HG03039 (cell line): ENCODE measurements around the gene ICOS.
"Not testable (repeated sequence)": the region's sequence is repeated elsewhere in the genome, so short reads cannot be mapped to it uniquely, and the experiment has no call there.

Source experiments
- ATAC-seq: cut with Tn5 transposase; IDR thresholded peaks from one replicate; pipeline ENCODE4 v1.9.1; 2021; ENCODE audit warnings: mild to moderate bottlenecking, moderate library complexity; ENCODE audit not compliant: unreplicated experiment

ICOS gene

GRCh38 chr2:203973000-203973399 is 36.4 kb downstream of the ICOS start:
- ATAC-seq = no peak

DNA sequence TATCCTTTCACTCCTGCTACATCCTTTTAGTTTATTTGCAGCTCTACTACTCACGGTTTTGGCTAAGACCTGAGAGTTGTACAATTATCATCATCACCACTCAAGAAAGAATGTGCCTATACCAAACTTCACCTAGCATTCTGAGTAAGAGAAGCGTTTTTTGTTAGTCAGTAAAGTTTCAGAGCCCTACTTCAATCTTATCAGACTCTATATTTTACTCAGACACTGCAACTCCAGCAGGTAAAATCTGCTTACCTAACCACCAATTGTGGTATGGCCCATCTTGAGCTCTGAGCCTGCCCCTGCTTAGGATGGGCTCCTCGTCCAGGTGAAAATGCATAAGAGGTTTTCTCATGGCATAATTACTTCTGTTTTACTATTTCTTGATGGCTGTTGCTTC is 37.1 kb downstream of the ICOS start:
- no peak for ATAC-seq

DNA sequence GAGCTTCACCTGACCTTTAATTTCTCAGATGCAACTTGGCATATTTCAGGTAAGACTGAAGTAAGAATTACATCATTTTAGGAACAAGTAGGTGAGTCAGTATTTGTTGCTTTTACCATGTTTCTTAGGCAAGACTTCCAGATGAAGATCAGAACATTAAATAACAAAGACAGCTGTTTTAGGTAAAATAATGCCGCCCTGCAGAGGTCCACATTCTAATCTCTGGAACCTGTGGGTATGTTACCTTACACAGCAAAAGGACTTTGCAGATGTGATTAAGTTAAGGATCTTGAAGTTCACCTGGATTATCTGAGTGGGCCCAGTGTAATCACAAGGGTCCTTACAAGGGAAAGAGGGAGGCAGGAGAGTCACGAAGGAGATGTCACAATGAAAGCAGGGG is 39.3 kb downstream of the ICOS start:
- no peak for ATAC-seq

- no peak for ATAC-seq
Measured at GRCh38 chr2:203982276-203982675, 45.7 kb downstream of the ICOS start.

- no peak for ATAC-seq
Measured at GRCh38 chr2:203983064-203983715, 46.6 kb downstream of the ICOS start.

DNA sequence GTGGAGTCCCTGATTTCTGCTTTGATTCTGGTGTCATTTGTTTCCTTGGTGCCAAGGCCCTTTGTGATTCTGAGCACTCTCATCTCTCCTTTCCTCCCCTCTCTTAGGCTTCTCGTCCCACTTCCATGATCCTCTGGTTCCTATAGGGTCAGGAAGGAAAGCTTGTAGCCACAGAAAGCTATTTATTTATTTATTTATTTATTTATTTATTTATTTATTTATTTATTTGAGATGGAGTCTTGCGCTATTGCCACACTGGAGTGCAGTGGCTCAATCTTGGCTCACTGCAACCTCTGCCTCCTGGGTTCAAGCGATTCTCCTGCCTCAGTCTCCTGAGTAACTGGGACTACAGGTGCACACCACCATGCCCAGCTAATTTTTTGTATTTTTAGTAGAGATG is 49.4 kb downstream of the ICOS start:
- not testable (repeated sequence) for ATAC-seq

- no peak for ATAC-seq
Measured at GRCh38 chr2:203987959-203988358, 51.4 kb downstream of the ICOS start.

DNA sequence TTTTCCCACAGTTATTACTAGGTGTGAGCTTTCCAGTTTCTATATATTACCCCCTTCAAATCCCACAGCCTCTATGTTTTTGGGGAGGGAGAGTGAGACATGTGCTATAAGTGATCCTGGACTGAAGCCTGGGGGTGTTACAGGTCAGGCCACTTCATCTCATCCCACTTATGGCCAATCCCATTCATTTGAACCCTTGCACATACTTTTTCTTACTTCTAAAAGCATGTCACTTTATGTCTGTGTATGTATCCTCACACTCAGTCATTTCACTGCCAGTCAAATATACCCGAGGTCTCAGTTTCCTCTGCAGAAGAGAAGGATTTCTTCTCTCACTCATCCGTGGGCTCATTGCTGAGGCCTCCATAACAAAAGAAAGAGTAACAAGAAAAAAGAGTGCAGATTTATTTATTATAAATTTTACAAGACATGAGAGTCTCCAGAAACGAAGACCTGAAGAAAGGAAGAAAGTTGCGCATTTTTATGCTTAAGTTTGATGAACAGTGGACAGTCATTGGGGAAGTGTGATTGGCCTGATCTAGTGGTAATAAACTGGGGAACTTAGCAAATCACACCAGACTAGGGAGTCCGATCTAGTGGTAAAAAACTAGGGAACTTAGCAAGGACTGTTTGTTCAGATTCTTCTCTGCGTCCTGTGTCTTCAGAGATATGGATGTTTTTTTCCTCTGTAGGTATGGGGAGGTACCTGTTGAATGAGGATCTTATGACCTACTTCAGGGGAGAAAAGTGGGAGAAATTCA is 52.1 kb downstream of the ICOS start:
- no peak for ATAC-seq

DNA sequence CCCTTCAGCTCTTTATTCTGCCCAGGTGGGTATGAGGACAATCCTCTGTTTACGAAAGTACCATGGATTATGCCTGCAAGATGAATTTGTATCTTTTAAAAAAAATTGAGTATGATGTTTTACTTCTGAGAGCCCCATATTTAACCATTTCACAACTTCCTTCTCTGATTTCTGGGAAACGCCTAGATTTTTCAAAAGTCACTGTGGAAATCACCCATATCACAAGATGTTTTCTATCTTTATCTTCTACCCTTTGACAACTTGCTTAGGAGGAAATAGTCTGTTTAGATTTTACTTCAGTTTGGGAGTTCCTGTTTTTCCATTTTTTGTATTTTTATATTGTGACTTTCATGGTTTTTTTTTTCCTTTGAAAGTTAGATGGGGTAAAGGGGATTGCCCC is 53.0 kb downstream of the ICOS start:
- no peak for ATAC-seq

DNA sequence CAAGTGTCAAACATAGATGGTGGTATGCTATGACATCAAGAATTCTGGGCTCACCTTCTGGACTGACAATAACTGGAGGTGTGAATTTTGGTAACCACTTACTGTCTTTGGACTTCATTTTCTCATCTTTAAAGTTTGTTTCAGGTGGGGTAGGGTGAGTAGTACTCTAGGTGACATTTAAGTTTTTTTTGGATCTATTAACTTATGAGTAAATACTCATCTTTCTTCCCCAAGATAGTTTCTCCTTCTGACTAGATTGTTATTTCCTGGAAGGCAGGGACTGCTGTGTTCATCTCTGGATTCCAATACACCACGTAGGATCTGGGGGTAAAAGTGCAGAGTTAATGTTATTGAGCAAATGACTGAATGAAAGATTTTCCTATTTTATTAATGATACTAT is 55.9 kb downstream of the ICOS start:
- ATAC-seq = no peak

- no peak for ATAC-seq
Measured at GRCh38 chr2:203993011-203993410, 56.4 kb downstream of the ICOS start.

DNA sequence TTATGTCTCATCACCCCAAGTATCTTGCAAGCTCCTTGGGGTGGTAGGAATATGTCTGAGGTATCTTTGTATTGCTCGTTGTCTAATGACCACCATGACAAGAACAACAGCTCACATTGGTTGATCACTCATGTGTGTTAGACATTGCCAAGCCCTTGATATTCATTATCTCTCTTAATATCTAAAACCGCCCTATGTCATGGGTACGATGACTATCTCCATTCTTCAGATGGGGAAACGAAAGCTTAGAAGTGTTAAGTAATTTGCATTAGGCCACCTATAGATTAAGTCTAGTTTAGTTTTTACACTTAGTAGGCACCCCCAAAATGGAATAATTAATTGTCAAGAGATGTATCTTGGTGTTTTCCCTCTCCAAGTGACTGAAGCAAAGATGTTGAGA is 57.0 kb downstream of the ICOS start:
- ATAC-seq = no peak

DNA sequence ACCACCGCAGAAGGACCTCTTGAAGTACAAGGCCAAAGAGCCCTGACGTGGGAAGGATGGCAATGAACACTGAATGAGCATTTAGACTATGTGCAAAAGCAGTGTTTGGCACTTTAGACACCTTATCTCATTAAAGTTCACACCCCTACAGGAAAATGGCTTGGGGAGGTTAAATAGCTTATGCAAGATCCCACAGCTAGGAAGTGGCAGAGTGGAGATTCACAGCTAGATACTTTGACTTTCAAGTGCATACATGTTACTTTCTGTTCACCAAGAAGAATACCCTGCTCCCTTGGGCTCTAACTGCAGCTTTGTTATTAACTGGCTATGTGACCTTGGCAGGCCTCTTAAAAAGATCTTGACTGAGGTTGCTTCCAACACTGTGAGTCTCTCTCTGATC is 58.2 kb downstream of the ICOS start:
- no peak for ATAC-seq

GRCh38 chr2:203996692-203997091 is 60.1 kb downstream of the ICOS start:
- no peak for ATAC-seq

DNA sequence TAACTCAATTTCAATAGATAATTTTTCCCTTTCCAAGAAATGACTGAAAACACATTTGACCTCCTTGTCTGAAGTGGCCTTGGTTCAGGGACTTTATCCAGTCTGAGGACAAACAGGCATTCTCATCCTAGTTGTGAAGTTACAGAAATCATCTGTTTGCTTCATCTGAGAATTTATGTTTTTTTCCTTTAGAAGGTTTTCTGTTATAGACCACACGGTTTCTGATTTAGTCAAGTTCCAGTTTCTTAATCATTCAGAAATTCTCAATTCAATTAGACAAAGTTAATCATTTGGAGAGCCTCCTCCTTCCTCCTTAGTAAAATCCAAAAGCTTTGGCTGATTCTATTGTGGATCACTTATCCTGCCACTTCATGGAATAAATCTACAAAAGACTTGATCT is 60.9 kb downstream of the ICOS start:
- no peak for ATAC-seq

DNA sequence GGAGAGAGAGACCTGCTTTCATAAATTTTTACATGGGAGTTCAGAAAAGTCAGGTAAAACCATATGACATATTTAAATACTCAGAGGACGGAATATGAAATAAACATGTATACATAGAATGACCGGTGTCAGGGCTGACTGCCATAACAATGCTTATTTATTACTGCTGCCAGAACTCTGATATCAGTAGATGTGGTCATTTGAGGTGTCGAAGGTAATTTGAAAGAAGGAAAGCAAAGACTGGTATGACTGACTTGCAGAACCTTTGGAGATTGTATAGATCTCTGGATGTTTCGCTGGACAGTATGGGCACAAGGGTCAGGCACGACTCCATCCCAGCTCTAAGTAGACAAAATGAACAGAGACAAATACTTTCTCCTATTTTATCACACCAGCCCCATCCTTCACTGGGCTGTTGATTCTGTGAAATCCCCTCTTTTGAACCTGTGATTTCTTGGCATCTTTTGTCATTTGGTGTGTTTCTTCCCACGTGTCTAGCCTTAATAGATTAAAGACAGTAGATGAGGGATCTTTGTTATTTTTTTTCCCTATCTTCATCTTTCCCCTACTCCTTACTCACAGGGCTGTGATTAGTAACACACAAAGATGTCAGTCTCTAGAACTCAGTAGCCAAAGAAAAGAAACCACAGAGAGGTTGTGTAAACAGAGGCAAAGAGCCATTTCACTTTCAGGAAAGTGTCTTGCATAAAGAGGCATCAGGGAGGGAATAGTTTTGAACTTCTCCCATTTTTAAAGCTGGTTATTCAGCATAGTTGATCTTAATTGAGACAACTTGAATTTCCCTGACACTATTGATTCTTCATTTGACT is 61.6 kb downstream of the ICOS start:
- ATAC-seq = no peak

- ATAC-seq = no peak
Measured at GRCh38 chr2:203999835-204000234, 63.3 kb downstream of the ICOS start.

DNA sequence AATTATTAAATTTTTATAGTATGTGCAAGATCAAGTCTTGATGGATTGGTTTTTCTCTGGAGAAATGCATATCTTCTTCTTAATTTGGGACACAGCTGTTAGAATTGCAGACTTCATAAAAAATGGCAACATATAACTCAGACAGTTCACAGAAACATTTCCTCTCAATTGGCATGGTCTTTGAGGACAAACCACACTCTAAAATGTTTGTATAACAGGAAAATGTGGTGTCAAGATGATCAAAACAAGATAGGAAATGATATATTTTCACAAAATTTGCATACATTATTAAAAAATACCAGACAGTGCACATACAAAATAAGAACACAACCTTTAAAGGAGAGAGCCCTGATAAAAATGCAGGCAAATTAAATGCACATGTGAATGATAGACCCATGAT is 63.9 kb downstream of the ICOS start:
- ATAC-seq = no peak

- no peak for ATAC-seq
Measured at GRCh38 chr2:204003276-204003990, 66.9 kb downstream of the ICOS start.

GRCh38 chr2:204004912-204005311 is 68.3 kb downstream of the ICOS start:
- ATAC-seq = no peak
